ENCODE results near the gene GREM2.

DNA sequence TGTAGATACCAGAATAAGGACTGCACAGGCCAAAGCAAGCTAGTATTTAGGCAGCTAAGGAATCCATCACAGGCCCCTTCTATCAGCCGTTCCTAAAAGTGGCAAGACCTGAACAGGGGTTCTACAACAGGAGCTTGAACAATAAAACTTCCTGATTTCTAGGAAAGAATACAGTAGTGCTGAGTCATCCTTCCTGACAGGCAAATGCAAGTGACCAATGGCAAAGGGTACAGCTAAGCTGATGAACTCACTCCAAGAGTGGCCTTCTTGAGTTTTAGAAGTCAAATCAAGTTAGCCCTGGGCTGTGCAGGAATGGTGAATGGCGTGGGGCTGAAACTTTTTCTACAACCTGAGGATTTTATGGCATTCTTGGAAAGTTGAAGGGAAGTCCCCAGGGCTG lies 112.9 kb downstream of the GREM2 start:
- TF ChIP-seq, protein P1, sequence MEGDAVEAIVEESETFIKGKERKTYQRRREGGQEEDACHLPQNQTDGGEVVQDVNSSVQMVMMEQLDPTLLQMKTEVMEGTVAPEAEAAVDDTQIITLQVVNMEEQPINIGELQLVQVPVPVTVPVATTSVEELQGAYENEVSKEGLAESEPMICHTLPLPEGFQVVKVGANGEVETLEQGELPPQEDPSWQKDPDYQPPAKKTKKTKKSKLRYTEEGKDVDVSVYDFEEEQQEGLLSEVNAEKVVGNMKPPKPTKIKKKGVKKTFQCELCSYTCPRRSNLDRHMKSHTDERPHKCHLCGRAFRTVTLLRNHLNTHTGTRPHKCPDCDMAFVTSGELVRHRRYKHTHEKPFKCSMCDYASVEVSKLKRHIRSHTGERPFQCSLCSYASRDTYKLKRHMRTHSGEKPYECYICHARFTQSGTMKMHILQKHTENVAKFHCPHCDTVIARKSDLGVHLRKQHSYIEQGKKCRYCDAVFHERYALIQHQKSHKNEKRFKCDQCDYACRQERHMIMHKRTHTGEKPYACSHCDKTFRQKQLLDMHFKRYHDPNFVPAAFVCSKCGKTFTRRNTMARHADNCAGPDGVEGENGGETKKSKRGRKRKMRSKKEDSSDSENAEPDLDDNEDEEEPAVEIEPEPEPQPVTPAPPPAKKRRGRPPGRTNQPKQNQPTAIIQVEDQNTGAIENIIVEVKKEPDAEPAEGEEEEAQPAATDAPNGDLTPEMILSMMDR (IDR thresholded peaks at IDR 0.05; ENCODE audit: low read depth, low read length), result no peak
- no peak for TF ChIP-seq POLR2A (IDR thresholded peaks at IDR 0.05; ENCODE audit: extremely low read depth, insufficient read length)
